Astrocyte of the hippocampus (primary cell): ENCODE measurements around the gene ZNF444.

ENCODE experiments used
- DNase-seq: peaks from one replicate; pipeline ENCODE4 v3.0.0; 2011; ENCODE audit warnings: low read depth, low spot score

Gene ZNF444

GRCh38 chr19:56121180-56122167, 19.6 kb upstream of the ZNF444 start, which contains the start of gene ZNF787:
ZNF787 (minus strand) TSS chr19:56121295; CDS start chr19:56103217, 18,078 bp downstream.
- DNase-seq, result peak; percentile 99

DNA sequence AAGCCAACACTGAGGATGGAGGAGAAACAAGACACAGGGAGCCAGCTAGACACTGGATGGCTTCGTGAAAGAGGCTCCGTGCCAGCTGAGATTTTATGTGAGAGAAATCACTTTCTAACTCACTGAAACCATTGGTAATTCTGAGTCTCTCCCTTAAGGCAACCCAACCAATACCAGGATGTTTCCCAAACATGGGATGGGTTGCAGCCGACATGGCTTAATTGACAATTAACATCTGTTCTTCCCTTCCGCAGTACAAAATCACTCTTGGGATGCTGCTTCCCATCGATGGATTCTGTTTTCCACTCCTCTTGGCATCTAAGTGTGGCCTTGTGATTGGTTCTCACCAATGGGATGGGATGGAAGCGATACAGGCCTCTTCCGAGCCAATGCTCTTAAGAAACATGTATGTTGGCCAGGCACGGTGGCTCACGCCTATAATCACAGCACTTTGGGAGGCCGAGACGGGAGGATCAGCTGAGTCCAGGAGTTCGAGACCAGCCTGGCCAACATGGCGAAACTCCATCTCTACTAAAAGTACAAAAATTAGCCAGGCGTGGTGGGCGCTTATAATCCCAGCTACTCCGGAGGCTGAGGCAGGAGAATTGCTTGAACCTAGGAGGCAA, 17.7 kb upstream of the ZNF444 start:
- DNase-seq, result no peak

DNA sequence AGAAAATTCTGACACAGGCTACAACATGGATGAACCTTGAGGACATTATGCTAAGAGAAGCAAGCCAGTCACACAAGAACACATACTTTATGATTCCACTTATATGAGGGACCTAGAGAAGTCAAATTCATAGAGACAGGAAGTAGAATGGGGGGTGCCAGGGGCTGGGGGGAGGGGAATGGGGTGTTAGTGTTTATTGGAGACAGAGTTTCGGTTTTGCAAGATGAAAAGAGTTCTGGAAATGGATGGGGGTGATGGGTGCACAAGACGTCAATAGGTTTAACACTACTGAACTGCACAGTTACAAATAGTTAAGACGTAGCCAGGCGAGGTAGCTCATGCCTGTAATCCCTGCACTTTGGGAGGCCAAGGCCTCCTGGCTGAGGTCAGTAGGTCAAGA, 16.5 kb upstream of the ZNF444 start:
- no peak for DNase-seq

DNA sequence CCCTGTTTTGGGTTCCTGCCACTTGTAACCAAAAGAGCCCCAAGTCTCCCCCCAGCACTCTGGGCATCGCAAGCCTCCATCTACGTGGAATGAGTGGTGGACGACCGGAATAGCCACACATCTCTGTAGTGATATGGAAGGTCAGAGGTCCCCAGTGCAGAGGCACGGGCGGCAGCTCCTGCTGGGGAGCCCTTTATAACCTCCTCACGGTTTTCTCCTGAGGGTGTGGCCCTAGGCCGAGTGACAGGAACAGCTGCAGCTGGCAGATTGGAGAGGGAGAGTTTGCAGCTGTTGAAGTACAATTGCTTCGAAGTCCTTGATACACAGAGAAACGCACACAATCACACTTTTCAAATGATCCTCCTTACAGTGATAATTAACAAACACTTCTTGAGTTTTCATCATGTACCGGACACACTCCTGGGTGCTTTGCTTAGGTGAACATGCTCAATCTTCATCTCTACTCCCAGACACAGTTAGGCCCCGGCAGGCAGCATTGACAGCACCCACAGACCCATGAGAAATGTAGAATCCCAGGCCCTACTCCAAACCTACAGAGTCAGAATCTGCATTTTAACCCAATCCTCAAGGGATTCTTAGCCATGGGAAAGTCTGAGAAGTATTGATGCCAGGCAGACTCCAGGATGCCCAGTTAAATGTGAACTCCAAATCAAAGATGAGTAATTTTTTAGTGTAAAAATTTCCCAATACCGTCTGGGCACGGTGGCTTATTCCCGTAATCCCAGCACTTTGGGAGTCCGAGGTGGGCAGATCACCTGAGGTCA, 15.1 kb upstream of the ZNF444 start:
- no peak for DNase-seq

DNA sequence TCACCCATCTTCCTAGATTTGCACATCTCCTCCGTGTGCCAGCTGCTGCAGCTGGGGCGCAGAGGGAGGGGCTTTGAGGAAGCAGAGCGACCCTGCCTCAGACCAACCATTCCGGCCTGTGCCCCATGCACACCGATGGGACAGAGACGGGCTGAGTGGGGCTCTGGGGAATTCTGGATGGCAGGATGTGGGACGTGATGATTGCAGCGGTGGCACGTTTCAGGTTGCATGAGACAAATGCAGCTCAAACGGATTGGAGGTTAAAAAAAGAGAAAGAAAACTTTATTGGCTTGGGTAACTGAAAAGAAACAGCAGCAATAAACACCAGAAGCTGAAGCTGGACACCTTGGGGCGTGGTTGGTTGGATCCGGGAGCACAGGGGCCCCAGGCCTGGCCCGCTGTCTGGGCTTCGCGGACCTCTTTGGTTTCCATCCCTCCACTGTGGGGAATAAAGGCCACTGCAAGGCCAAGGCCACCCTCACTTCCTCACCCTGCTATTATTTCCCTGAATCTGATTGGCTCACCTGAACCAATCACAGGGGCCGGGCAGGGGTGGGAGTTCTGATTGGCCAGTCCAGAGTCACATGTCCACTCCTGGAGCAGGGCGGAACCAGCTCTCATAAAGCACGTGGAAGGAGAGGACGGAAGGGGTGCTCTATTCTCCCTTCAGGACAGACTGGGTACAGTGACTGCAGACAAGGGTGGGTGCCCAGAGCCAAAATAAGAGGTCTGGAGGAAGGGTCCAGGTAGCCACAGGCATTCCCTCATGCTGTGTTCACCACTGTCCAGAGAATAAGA, 13.9 kb upstream of the ZNF444 start:
- DNase-seq, result no peak

DNA sequence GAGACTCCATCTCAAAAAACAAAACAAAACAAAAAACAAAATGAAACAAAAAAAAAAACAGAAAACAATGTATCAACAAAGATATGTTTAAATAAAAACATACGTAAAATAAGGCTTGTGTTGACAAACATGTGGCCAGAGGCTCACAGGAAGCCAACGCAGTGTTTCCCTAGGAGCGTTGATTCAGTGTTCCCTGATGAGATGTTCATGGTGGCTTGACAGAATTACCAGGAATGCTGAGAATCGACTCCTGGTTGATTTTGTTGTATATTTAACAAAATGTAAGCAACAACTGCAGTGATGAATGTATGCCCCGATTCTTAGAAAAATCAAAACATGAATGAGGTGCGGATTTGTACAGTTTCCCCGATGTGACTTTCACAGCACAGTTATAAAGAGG, 11.1 kb upstream of the ZNF444 start:
- no peak for DNase-seq

GRCh38 chr19:56131651-56132050, 9.4 kb upstream of the ZNF444 start:
- DNase-seq, result no peak

DNA sequence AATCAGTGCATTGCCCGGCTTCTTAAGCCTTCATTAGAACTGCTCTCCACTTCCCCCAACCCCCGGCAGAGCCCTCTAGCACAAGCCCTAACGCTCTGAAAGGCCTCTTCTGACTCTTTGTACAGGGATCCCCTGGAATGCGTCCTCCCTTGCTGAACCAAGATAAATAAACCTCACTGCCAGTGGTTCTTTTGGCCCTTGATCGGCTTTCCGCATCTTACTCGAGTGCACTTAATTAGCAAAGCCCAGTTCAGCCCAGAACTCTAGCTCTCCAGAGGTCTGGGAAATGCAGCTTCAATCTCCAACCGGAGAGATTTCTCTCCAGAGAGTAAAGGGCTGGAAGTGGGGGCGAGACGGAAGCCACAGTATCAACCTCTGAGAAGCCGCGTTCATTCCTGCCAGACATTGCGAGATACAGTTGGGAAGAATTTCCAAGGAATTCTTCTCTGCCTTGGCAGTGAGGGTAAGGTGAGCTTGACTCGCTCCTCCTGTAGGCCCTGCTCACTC, 8.7 kb upstream of the ZNF444 start:
- peak; percentile 82 for DNase-seq

DNA sequence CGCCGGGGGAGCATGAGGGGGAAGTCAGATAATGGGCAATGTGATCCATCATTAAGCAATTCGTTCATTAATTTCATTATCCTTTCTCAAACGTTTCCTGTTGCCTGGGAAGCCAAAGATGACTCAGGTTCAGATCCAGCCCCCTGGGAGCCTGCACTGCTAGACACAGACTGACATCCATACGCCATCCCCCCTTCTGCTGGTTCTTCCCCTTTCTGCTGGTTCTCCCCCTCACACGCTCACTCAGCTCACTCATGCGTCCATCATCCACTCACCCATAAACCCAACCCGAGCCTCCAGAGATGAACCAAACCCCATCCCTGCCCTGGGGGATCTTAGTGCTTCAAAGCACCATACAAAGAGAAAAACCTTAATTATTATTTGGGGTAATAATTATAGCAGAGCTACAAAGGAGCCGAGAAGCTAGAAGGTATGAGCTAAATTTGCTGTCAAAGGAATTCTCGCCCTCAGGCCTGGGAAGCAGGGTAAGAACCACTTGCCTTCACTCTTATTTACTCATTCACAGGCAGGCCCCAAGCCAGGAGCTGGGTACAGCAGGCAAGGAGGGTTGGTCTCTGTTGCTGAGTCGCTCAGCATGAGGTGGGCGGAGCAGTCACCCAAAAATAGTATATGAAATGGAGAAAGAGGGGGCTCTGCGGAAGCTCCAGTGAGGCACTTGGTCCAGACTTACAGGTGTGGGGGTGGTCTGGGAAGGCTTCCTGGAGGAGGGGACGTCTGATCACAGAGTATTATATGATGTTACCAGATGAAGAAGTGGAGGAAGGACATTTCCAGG, 7.0 kb upstream of the ZNF444 start:
- no peak for DNase-seq

- no peak for DNase-seq
These were observed 6.5 kb upstream of the ZNF444 start for GRCh38 chr19:56134654-56134921.

DNA sequence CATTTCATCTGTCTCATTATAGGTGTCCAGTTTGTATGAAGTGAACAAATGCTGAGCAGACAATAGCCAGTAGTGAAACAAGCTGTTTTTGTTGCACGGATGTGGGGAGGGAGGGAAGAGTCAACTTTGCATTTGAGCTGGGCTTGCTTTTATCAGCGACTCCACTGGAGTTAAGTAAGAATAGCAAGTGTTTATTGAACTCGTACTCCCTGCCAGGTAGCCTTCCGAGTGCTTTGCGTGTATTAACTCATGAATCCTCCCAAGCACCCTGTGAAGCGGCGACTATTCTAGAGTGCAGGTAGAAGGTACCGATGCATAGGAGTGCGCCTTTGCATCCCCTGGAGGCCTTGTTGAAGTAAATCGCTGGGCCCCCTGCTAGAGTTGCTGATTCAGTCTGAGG, 4.7 kb upstream of the ZNF444 start:
- no peak for DNase-seq

GRCh38 chr19:56137405-56137804, 3.7 kb upstream of the ZNF444 start:
- no peak for DNase-seq

DNA sequence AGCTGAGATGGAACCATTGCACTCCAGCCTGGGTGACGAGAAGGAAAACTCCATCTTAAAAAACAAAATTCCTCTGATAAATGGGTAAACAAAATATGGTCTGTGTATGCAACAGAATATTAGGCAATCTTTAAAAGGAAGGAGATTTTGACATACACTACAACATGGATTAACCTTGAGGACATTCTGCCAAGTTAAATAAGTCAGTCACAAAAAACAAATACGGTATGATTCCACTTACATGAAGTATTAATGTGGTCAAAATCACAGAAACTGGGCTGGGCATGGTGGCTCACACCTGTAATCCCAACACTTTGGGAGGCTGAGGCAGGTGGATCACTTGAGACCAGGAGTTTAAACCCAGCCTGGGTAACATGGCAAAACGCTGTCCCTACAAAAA, 3.0 kb upstream of the ZNF444 start:
- no peak for DNase-seq

- DNase-seq, result no peak
These were observed 1.1 kb upstream of the ZNF444 start for GRCh38 chr19:56139847-56140582.

DNA sequence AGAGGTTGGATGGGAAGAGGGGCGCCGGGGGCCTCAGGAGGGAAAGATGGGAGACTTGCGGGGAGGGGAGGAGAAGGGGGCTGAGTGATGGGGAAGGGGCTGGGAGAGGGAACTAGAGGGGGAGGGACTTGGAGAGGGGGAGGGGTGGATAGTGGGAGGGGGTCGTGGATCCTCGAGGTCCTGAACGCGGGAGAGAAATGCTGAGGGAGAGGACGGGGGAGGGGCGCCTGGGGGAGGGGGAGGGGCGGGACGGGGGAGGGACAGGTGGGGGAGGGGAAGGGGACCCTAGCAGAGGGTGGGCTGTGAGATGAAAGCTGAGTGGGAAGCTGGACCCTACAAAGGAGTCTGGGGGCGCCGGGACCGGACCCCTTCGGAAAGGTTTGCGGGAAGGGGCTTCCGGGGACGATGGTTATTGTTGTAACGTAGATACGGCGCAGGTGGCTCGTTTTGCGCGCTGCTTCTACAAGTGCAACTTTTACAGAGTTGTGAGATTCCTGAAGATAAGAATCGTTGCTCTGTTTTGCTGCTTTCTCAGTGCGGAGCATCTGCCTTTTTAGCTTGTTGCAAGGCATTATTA, 418 bp downstream of the ZNF444 start:
- DNase-seq, result peak; percentile 26

DNA sequence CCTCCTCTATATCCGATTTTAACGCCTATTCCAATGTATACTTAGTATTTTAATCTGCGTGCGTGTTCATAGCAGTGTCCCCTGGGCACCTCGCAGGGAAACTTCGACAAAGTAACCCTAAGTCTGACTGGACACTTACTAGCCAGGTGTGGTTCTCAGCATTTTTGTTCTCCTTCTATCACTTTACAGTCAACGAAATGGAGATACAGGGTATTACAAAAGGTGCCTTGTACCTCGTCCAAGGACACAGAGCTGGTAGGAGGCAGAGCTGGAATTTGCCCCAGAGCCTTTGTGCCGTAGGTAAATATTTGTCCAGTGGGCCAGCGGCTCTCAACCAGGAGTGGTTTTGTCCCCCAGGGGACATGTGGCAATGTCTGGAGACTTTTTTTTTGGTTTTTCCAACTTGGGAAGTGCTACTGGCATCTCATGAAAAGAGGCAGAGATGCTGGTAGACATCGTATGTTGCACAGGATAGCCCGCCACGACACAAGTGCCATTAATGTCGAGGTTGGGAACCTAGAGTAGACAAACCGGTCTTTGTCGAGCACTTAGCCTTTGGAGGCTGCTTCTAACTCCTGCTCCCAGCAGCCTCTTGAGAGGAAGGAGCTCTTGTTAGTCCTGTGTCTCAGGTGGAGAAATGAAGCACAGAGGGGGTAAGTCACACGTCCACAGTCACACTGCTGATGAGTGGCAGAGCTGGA, 1.1 kb downstream of the ZNF444 start:
- DNase-seq, result no peak

DNA sequence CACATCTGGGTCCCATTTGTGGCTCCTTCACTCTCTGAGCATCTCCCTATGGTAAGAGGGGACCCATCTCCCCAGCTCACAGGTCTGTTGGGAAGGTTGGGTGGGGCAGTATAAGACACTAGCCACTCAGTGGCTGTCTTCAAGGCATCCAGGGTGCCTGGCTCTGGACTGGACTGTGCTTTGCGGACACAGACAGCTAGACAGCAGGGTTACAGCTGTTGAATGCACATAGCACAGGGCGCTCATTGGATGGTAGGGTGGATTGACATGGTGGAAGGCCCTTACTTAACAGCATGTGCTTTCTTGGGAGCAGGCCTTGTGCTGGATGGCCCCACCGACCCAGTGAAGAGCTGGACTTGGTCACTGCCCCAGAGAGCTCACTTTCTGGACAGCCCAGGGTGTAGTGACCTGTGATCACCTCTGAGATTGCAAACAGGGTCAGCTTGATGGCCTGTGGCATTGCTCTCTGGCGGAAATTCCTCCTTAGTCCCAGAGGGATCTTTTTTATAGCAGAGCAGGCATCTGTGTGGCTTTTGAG, 1.9 kb downstream of the ZNF444 start:
- no peak for DNase-seq

DNA sequence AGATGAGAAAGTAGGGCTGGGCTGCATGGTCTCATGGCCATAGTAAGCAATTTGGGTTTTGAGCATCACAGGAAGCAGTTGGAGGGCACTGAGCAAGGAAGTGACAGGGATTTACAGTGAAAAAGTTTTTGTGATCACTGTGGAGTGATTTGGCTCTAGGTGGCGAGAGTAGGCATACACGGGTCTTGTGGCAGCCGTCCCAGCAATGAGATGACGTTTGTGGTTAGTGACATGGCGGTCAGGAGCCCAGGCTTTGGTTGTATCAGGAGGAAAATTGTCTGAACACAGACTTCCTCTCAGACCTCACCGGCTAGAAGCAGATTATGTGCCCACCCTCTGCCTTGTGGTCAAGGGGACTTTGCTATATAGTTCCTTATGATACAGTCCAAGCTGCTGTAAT, 3.3 kb downstream of the ZNF444 start:
- DNase-seq, result peak; percentile 66

DNA sequence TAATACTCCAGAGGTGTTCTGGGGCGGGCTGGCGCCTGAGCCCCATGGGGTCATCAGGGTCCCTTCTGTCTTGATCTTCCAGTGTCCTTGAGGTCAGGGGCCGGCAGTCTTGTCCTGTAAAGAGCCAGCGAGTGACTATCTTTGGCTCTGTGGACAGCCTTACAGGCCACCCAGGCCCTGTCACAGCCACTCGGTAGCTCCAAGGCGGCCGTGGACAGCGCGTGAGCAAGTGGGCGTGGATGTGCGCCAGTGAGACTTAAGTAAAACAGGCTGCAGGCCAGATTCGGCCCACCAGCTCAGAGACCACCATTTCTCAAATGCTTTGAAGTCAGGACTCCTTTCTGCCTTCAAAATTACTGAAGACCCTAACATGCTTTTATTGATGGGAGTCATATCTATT, 3.7 kb downstream of the ZNF444 start:
- DNase-seq, result no peak
